ENCODE data around the gene WSCD2.

DNA sequence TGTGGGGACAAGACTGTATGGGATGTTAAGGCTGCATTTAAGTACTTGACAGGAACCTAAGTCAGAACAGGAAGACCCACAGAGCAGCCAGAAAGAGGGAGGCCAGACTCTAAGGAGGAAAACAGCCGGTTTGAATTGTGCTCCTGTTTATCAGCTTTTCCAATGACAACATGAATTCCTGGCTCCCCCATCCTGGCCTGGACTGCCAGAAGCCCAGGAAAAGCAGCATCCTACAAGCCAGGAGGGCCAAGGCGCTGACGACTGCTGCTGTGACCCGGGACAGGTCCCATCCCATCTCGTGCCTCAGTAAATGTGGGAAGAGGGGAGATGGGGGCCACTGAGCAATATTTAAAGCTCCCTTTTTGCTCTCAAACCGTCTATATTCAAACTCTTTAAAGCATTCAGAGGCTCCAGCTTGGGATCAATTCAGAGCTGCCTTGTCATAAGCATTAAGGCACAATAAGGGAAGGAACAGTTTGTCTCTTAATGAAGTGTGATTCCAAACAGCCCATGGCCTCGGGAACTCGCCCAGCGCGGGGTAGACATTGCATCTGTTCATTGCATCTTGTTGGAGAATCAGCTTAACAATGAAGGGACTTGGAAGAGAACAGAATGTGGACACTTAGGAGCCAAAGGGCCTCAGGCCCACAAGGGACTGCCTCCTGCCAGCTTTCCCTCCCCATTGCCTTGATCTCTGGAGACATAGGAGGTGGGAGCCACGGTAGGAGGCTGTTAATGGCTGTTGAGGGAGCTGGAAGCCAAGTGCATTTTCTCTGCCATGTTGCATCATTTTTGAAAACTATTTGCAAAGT lies 160.5 kb downstream of the WSCD2 start:
- TF ChIP-seq, protein P1, sequence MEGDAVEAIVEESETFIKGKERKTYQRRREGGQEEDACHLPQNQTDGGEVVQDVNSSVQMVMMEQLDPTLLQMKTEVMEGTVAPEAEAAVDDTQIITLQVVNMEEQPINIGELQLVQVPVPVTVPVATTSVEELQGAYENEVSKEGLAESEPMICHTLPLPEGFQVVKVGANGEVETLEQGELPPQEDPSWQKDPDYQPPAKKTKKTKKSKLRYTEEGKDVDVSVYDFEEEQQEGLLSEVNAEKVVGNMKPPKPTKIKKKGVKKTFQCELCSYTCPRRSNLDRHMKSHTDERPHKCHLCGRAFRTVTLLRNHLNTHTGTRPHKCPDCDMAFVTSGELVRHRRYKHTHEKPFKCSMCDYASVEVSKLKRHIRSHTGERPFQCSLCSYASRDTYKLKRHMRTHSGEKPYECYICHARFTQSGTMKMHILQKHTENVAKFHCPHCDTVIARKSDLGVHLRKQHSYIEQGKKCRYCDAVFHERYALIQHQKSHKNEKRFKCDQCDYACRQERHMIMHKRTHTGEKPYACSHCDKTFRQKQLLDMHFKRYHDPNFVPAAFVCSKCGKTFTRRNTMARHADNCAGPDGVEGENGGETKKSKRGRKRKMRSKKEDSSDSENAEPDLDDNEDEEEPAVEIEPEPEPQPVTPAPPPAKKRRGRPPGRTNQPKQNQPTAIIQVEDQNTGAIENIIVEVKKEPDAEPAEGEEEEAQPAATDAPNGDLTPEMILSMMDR (IDR thresholded peaks at IDR 0.05) = no peak
- TF ChIP-seq POLR2A (IDR thresholded peaks at IDR 0.05) = no peak

All from stomach (tissue), 4 donors.